ENCODE data around the gene ZNF484.
"Not testable (repeated sequence)": the region's sequence is repeated elsewhere in the genome, so short reads cannot be mapped to it uniquely, and the experiment has no call there.

The ZNF484 gene

GRCh38 chr9:92853716-92854115 lies 24.1 kb downstream of the ZNF484 start:
- H3K4me3 ChIP-seq (replicated peaks; ENCODE audit: insufficient read depth, low read length): no peak overlapping the region
- no peak for TF ChIP-seq REST (IDR thresholded peaks at IDR 0.05; ENCODE audit: insufficient replicate concordance, low read depth)
- TF ChIP-seq CTCF (IDR thresholded peaks at IDR 0.05; ENCODE audit: insufficient read depth, low read length): no peak
- TF ChIP-seq SPI1 (IDR thresholded peaks at IDR 0.05; ENCODE audit: borderline replicate concordance, low read depth): no peak
- no peak for TF ChIP-seq POLR2AphosphoS5 (IDR thresholded peaks at IDR 0.05; ENCODE audit: low read depth)
- no peak for TF ChIP-seq GABPA (IDR thresholded peaks at IDR 0.05; ENCODE audit: low read depth)
- H3K27ac ChIP-seq (replicated peaks): no peak overlapping the region
- no peak for DNase-seq (ENCODE audit: low read depth in 1 of 2, low spot score in 1 of 2)
- H3K27me3 ChIP-seq (ENCODE audit: insufficient read depth, poor library complexity, severe bottlenecking): no peaks in the 10 kb centered on the region

GRCh38 chr9:92850898-92851297 lies 26.9 kb downstream of the ZNF484 start:
- DNase-seq (ENCODE audit: low read depth in 1 of 2, low spot score in 1 of 2): no peak
- no peak overlapping the region for H3K4me3 ChIP-seq (replicated peaks; ENCODE audit: insufficient read depth, low read length)
- no peaks in the 10 kb centered on the region for H3K27me3 ChIP-seq (ENCODE audit: insufficient read depth, poor library complexity, severe bottlenecking)
- no peak for TF ChIP-seq GABPA (IDR thresholded peaks at IDR 0.05; ENCODE audit: low read depth)
- no peak for TF ChIP-seq CTCF (IDR thresholded peaks at IDR 0.05; ENCODE audit: insufficient read depth, low read length)
- no peak for TF ChIP-seq POLR2AphosphoS5 (IDR thresholded peaks at IDR 0.05; ENCODE audit: low read depth)
- TF ChIP-seq SPI1 (IDR thresholded peaks at IDR 0.05; ENCODE audit: borderline replicate concordance, low read depth): no peak
- no peak for TF ChIP-seq REST (IDR thresholded peaks at IDR 0.05; ENCODE audit: insufficient replicate concordance, low read depth)
- H3K27ac ChIP-seq (replicated peaks): no peak overlapping the region

GRCh38 chr9:92848740-92849139 lies 29.1 kb downstream of the ZNF484 start:
- not testable (repeated sequence) for DNase-seq (ENCODE audit: low read depth in 1 of 2, low spot score in 1 of 2); H3K27me3 ChIP-seq (ENCODE audit: insufficient read depth, poor library complexity, severe bottlenecking); H3K27ac ChIP-seq (replicated peaks); H3K4me3 ChIP-seq (replicated peaks; ENCODE audit: insufficient read depth, low read length)

- H3K4me3 ChIP-seq (replicated peaks; ENCODE audit: insufficient read depth, low read length): no peak overlapping the region
- no peak for DNase-seq (ENCODE audit: low read depth in 1 of 2, low spot score in 1 of 2)
- no peak overlapping the region for H3K27ac ChIP-seq (replicated peaks)
- H3K27me3 ChIP-seq (ENCODE audit: insufficient read depth, poor library complexity, severe bottlenecking): no peaks in the 10 kb centered on the region
- TF ChIP-seq GABPA (IDR thresholded peaks at IDR 0.05; ENCODE audit: low read depth) (no peak), REST (IDR thresholded peaks at IDR 0.05; ENCODE audit: insufficient replicate concordance, low read depth) (no peak), POLR2AphosphoS5 (IDR thresholded peaks at IDR 0.05; ENCODE audit: low read depth) (no peak), CTCF (IDR thresholded peaks at IDR 0.05; ENCODE audit: insufficient read depth, low read length) (no peak), SPI1 (IDR thresholded peaks at IDR 0.05; ENCODE audit: borderline replicate concordance, low read depth) (no peak)
These were observed 31.1 kb downstream of the ZNF484 start for GRCh38 chr9:92846662-92847145.

GRCh38 chr9:92838411-92838810 lies 39.4 kb downstream of the ZNF484 start:
- not testable (repeated sequence) for H3K4me3 ChIP-seq (replicated peaks; ENCODE audit: insufficient read depth, low read length); H3K27me3 ChIP-seq (ENCODE audit: insufficient read depth, poor library complexity, severe bottlenecking); DNase-seq (ENCODE audit: low read depth in 1 of 2, low spot score in 1 of 2); H3K27ac ChIP-seq (replicated peaks)

Data from HL-60 (cell line).